NCI-H774 (cell line): ENCODE data around the gene TRIM68.

Source experiments
- DNase-seq: peaks from one replicate; lab custom pipeline; 2025; lab: John Stamatoyannopoulos, UW

The TRIM68 gene

DNA sequence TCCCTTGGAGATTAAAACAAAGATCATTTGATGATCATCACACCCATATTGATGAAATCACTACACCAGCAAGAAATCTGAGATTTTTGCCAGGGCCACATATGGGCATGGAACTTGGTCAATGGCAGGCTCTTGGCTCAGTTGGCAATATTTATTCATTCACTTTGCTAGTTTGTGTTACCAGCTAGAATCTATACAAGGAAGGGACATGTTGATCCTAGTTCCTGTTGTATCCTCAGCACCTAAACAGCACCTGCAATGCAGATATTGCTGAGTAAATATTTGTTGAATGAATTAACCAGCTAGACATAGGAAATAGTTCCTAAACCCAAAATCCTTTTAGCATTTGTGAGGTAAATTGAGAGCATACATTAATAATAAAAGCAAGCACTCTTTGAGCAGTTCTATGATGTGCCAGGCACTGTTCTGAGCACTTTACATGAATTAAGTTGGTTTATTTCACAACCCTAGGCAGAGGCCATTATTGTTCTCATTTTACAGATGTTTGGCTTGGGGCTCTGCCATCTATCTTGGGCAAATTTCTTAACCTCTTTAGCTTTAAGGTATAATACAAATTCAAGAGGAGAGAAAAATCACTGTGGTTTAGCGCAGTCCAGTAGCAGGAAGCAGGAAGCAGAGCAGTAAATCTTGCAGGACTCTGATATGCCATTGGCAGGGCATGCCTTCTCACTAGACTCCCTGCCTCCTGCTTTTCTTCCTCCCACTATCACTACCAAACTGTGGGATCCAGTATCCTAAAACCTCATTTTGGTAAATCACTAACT is 1.6 kb downstream of the TRIM68 start:
- DNase-seq = peak; percentile 61

DNA sequence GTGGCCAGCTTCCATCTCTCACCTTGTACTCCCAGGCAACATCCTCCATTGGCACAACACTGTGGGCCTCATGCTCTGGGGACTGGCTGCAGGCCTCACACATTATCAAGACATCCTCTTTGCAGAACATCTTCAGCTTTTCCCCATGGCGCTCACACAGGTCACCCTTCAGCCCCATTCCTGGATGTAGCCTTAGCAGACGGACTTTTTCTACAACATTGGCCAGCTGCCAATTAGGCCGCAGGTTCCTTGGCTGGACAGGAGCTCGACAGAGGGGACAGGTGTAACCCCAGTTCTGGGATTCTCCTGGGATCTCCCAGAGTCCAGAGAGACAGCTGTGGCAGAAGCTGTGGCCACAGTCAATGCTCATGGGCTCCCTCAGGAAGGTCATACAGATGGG is 3.0 kb downstream of the TRIM68 start:
- DNase-seq = no peak

DNA sequence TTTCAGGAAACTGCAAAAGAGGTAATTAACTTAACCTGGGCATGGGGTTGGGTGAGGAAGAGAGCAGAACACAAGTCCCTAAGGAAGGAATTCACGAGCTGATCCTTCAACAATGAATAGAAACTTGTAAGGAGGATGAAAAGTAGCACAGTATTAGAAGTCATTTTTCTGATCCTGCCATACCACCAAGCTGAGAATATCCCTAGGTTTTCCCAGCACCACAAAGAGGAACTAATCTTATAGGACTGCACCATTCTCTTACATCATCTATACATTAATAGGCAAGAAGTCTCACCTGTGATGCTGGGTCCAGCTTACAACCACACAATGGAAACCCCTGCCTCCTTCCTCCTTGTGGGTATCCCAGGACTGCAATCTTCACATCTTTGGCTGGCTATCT is 14.3 kb downstream of the TRIM68 start, which contains the start of gene OR52I1:
TSS of gene OR52I1 (plus strand) at position 301 of the 400 bp plus-strand sequence. CDS start at position 301, 0 bp downstream.
- no peak for DNase-seq

DNA sequence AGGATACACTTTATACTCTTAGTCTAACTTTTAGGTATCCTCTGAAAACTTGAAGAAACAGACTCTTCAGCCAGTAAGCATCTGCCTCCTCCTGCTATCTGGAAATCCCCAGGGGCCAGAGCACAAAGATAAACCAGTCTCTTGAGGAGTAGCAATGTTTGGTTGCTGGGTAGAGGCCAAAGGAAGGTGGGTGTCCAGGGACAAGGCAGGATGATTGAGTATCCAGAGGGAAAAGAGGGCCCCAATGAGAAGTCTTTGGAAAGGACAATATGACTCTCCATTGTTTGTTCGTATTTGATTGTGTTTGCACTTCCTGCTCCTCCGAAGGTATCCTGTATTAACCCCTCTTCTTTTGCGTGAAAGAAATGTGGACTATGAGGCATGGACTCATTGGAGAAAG is 19.0 kb downstream of the TRIM68 start:
- no peak for DNase-seq

DNA sequence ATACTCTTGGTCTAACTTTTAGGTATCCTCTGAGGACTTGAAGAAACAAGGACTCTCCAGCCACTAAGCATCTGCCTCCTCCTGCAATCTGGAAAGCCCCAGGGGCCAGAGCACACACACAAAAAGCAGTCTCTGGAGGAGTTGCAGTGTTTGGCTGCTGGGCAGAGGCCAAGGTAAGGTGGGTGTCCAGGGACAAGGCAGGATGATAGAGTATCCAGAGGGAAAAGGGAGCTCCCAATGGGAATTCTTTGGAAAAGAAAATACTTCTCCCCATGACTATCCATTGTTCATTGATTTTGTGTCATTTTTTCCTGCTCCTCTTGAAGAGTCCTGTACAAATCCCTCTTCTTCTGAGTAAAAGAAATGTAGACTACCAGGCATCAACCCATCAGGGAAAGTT is 26.6 kb downstream of the TRIM68 start, which contains the start of gene OR52I2:
TSS of gene OR52I2 (plus strand) at position 301 of the 400 bp plus-strand sequence.
- no peak for DNase-seq

DNA sequence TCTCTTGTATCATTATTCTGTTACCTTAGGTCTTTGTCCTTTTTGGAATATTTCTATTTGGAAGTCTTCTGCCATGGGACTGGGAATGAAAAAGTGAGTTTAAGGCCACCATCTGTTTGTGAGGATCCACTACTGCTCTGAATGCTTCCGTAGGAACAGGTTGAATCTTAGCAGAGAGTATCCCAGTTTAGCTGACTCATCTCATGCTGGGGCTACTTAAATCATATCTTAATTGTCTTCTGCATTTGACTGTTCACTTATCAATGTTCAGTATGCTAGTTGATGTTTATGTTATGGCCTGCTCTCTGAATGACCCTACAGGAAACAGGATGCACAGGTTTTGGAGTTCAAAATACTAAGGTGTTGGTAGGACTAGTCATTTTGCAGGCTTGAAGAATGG is 27.9 kb downstream of the TRIM68 start:
- DNase-seq = no peak

DNA sequence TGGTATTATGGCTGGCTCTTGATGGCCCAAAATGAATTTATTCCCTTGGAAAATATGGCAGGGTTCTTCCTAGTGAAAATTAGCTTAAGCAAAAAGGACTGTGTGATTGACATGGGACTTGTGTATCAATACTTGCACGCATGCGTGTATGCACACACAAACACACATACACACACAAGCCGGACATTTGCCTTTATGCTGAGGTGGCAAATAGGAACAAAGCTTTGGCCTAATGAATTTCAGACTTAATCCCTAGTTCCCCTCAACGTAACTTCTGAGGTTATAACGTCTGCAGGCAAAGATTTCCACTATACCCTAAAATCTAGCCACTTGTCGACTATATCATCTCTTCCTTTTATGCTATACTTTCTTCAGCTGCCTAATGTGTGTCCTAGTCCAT is 29.4 kb downstream of the TRIM68 start:
- DNase-seq = no peak

DNA sequence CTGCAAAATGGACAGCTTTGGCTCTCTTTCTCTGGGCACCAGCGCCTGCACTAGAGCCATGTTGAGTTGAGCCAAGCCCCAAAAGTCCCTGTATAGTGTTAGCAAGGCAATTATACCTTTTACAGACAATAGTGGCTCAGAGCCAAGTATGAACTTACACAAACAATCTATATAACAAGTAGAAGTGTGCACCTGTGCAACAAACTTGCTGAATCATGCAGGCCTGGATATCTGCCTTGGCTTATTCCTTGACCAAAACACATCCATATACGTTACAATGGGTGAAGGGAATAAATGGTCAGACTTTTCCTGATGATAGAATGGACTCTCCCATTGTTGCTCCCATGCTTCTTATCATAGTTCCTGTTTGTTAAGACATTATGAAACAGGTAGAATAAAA is 30.3 kb downstream of the TRIM68 start:
- DNase-seq = no peak

DNA sequence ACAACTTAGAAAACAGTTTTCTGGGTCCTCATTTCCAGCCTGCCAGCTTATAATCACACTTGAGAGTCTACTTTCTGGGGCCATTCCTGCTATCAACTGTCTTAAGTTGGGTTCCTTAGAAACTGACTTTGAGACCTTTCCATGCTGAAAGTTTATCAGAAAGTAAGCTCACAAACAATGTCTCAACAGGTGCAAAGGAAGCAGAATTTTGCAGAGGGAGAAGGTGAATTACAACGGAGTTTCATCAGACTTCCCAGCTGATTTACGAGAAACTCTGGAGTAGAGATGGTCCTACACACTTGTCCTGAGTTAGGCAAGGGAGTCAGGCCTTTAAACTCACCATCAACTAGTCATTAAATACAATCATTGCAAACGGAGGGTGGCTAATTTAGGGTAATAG is 31.2 kb downstream of the TRIM68 start:
- no peak for DNase-seq

DNA sequence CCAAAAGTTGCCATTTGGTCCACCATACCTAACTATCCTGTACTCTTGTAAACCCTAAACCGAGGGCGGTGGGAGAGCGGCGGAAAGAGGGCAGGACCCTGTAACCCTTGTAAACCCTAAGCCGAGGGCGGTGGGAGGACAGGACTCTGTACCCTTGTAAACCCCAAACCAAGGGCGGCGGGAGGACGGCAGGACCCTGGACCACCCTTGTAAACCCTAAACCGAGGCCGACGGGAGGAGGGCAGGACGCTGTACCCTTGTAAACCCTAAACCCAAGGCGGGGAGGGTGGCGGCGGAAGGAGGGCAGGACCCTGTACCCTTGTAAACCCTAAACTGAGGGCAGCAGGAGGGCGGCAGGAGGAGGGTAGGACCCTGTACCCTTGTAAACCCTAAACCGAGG is 39.0 kb downstream of the TRIM68 start:
- no peak for DNase-seq

DNA sequence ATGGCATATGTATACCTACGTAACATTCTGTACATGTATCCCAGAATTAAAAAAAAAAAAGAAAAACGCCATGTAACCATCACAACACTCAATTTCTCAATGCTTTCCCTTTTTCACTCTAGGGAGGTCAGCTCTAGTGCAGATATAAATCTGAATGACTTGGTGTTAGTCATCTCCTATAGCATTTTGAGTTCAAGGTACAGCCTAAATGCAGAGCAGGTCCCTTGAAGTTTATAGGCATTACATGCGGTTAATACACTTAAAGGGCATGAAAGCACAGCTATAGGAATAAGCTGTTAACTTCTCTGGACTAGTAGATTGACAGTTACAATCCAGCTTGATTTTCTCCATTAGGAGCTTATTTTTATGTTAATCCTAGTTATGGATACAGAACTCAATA is 42.7 kb downstream of the TRIM68 start:
- no peak for DNase-seq

DNA sequence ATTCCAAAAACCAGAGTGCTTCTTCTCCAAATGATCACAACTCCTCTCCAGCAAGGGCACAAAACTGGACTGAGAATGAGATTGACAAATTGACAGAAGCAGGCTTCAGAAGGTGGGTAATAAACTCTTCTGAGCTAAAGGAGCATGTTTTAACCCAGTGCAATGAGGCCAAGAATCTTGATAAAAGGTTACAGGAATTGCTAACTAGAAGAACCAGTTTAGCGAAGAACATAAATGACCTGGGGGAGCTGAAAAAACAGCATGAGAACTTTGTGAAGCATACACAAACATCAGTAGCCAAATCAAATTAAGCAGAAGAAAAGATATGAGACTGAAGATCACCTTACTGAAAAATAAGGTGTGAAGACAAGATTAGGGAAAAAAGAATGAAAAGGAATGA is 47.6 kb downstream of the TRIM68 start:
- DNase-seq = no peak

DNA sequence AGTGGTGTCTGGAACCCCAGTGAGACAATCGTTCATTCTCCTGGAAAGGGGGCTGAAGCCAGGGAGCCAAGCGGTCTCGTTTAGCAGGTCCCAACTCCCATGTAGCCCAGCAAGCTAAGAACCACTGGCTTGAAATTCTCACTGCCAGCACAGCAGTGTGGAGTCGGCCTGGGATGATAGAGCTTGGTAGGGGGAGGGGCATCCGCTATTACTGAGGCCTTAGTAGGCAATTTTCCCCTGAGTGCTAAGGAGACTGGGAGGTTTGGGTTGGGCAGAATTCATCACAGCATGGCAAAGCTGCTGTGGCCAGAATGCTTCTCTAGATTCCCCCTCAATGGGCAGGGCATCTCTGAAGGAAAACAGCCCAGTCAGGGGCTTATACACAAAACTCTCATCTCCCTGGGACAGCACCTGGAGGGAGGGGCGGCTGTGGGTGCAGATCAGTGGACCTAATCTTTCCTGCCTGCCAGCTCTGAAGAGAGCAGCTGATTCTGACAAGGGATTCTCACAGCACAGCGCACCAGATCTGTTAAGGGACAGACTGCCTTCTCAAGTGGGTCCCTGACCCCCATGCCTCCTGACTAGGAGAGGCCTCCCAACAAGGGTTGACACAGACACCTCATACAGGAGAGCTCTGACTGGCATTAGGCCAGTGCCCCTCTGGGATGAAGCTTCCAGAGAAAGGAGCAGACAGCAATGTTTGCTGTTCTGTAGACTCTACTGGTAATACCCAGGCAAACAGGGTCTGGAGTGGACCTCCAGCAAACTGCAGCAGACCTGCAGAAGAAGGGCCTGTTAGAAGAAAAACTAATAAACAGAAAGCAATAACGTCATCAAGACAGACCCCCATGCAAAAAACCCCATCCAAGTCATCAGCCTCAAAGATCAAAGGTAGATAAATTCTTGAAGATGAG is 48.2 kb downstream of the TRIM68 start:
- DNase-seq = no peak

DNA sequence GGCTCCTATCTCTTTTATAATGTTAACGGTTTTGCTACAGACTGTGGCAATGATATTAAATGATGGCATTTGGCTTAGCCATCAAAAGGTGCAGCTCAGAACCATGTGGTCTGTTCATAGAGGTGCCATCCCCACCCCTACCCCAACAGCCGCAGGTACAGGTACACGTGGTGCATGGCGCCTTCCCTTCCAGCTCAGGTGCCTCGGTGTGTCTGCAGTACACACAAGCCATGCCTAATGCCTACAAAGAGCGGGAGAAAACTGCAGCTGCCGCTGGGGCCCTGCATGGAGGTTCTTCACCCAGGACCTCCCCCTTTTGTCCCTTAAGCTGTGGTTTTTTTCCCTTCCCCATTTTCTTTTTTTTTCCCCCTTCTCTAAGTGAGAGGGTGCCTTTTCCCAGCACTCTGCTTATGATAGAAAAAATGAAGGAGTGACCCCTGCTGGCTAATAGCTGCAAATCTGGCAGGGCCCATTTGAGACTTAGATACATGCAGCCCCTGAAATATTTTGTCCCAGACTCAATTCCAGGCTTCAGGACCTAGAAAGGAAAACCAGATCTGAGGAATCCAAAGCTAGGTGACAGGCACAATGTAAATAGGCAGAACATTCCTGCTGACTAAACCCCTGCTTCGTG is 56.6 kb downstream of the TRIM68 start:
- no peak for DNase-seq
